MCF 10A (cell line): ENCODE data around the gene HHIPL1. TPM values are rescaled to one million over a fixed set of nuclear protein-coding genes. Genes with fewer than 3 reads are reported as not detected.

ENCODE experiments used
- BruUV-seq: library from RNA; stranded (reverse); fragments of 400-500 nt; replicated peaks from 2 replicates; lab custom pipeline; 2021; lab: Mats Ljungman, UMichigan
- CTCF ChIA-PET: fragments of 300-600 bp; sonication (Branson Sonifier 250); formaldehyde crosslinking; extraction: SDS; loops from one replicate; lab custom pipeline; 2021; ENCODE audit warnings: antibody characterized with exemption, inconsistent platforms; lab: Yijun Ruan, JAX
- POLR2A ChIA-PET: fragments of 300-600, 350-650 bp; sonication (Branson Sonifier 250); formaldehyde crosslinking; extraction: SDS; loops from one replicate; lab custom pipeline; 2020; ENCODE audit warnings: antibody characterized with exemption, inconsistent platforms; lab: Yijun Ruan, JAX
- DNase-seq: peaks from one replicate; pipeline ENCODE4 v3.0.0-alpha.2; 2018; ENCODE audit not compliant: unreplicated experiment
- H3K27ac Mint-ChIP-seq: one replicate; pipeline ENCODE4 v1.8.0; 2022; ENCODE audit warnings: mild to moderate bottlenecking, low read depth, mixed read lengths; ENCODE audit not compliant: unreplicated experiment
- H3K27me3 Mint-ChIP-seq: one replicate; pipeline ENCODE4 v1.8.0; 2022; ENCODE audit warnings: mixed read lengths; ENCODE audit not compliant: insufficient read depth, unreplicated experiment
- H3K36me3 Mint-ChIP-seq: one replicate; pipeline ENCODE4 v1.8.0; 2022; ENCODE audit warnings: mild to moderate bottlenecking, moderate library complexity, mixed read lengths; ENCODE audit not compliant: insufficient read depth, unreplicated experiment
- H3K4me1 Mint-ChIP-seq: one replicate; pipeline ENCODE4 v1.8.0; 2022; ENCODE audit warnings: mixed read lengths; ENCODE audit not compliant: insufficient read depth, unreplicated experiment
- H3K4me3 Mint-ChIP-seq: one replicate; pipeline ENCODE4 v1.8.0; 2022; ENCODE audit warnings: mild to moderate bottlenecking, moderate library complexity, mixed read lengths; ENCODE audit not compliant: unreplicated experiment
- H3K9me3 Mint-ChIP-seq: one replicate; pipeline ENCODE4 v1.8.0; 2022; ENCODE audit warnings: mixed read lengths; ENCODE audit not compliant: unreplicated experiment
- CTCF ChIP-seq: fragments of 200-600 bp; IDR thresholded peaks from one replicate; pipeline ENCODE4 v1.8.0; 2022; ENCODE audit warnings: antibody characterized with exemption, mild to moderate bottlenecking; ENCODE audit not compliant: unreplicated experiment
- intact Hi-C: fragments of 100-400 bp; cut with micrococcal nuclease; formaldehyde crosslinking; loops from 2 replicates; pipeline ENCODE4 v1.14.1; 2022
- total RNA-seq: library from RNA; stranded (reverse); gene quantifications from 2 replicates; pipeline ENCODE4 v1.2.3, GENCODE V29; 2022

The HHIPL1 gene
- total RNA-seq, 1 experiment from 2014 or later = not detected

DNA sequence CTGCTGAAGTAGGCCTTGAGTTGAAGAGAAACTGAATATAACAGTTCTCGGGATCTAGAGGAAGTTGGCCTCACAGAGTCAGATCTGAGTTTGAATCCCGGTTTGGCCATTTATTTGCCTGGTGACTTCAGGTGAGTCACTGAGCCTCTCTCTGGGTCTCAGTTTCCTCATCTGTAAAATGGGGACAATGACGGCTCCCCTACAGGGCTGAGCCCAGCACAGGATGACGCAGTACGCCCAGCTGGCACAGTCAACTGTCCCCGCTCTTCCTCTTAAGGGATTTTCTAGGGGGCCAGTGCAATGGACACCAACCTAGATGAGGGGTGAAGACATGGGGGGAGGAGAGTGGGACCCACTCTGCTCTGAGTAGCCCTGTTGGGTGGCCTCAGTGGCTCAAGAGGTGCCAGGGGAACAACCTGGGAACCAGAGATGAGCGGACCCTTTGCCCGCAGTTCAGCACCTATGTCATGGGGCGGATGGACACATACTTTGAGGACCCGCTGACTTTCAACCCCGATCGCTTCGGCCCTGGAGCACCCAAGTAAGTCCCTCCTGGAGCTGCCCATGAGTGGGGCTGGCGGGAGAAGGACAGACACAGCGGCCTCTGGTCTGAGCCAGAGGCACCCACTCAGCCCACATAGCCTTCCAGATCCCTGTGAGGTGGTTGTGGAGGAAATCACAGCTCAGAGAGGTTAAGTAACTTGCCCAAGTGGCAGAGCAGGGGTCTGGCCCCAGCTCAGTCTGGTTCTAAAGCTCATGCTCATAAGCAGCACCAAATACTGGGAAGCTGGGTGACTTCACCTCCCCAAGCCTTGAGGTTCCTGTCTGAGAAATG lies 80.2 kb downstream of the HHIPL1 start:
- intact Hi-C loops = no loop called here
- H3K9me3 Mint-ChIP-seq = no peaks in the 10 kb centered on the region
- POLR2A ChIA-PET = no interaction called here
- H3K4me1 Mint-ChIP-seq = no peaks in the 10 kb centered on the region
- CTCF ChIA-PET = interaction anchor here (0.5 to 0.7 kb wide), 2 partner anchors 42 to 1997 kb away, joined by 3 to 4 read pairs; no protein-coding TSS in a partner anchor
- BruUV-seq = no TSS peak
- H3K27me3 Mint-ChIP-seq = no peaks in the 10 kb centered on the region
- no peak for TF ChIP-seq CTCF
- H3K36me3 Mint-ChIP-seq = no peaks in the 10 kb centered on the region
- no peak overlapping the region for H3K27ac Mint-ChIP-seq
- no peak overlapping the region for H3K4me3 Mint-ChIP-seq
- DNase-seq = no peak

GRCh38 chr14:99725774-99726537 lies 81.0 kb downstream of the HHIPL1 start:
- CTCF ChIA-PET = interaction anchor here (0.7 kb wide), 1 partner anchor 43 kb away, joined by 4 read pairs; no protein-coding TSS in a partner anchor

DNA sequence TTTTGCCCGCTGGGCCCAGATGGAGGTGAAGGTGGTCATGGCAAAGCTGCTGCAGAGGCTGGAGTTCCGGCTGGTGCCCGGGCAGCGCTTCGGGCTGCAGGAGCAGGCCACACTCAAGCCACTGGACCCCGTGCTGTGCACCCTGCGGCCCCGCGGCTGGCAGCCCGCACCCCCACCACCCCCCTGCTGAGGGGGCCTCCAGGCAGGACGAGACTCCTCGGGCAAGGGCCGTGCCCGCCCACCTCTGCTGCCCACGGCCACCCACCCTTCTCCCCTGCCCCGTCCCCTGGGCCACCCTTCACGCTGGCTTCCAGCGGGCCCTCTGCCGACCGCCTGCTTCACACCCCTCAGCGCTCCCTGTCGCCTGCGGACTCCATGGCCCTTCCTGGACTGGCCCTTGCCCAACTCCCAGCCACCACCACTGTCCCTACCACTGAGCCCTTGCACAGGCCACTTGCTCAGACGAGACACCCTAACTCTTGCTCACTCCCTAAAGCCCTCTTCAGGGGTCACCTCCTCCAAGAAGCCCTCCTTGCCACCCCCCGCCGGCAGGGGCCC lies 81.7 kb downstream of the HHIPL1 start:
- CTCF ChIA-PET = interaction anchor here (2.3 to 2.9 kb wide), 2 partner anchors 28 to 158 kb away, joined by 6 to 11 read pairs; no protein-coding TSS in a partner anchor

More at GRCh38 chr14:99725774-99726537, 81.0 kb downstream of the HHIPL1 start:
- TF ChIP-seq CTCF = no peak
- Mint-ChIP-seq H3K36me3 (no peaks in the 10 kb centered on the region), H3K4me1 (no peaks in the 10 kb centered on the region), H3K27ac (no peak overlapping the region), H3K9me3 (no peaks in the 10 kb centered on the region), H3K4me3 (no peak overlapping the region), H3K27me3 (no peaks in the 10 kb centered on the region)
- DNase-seq = no peak
- intact Hi-C loops = no loop called here
- POLR2A ChIA-PET = no interaction called here
- BruUV-seq = no TSS peak

More for the DNA sequence above, 81.7 kb downstream of the HHIPL1 start:
- no peaks in the 10 kb centered on the region for H3K4me1 Mint-ChIP-seq
- no peaks in the 10 kb centered on the region for H3K36me3 Mint-ChIP-seq
- no peaks in the 10 kb centered on the region for H3K27me3 Mint-ChIP-seq
- no peak overlapping the region for H3K4me3 Mint-ChIP-seq
- no peak overlapping the region for H3K27ac Mint-ChIP-seq
- intact Hi-C loops = no loop called here
- DNase-seq = no peak
- TF ChIP-seq CTCF = no peak
- BruUV-seq = no TSS peak
- POLR2A ChIA-PET = no interaction called here
- H3K9me3 Mint-ChIP-seq = no peaks in the 10 kb centered on the region
